ENCODE data around the gene MPZL1. TPM values are rescaled to one million over a fixed set of nuclear protein-coding genes. Genes with fewer than 3 reads are reported as not detected.

MPZL1 gene
- total and polyA plus RNA-seq, 2 of the 8 experiments (the other 6 are each of a cell fraction or from before 2014, with no cell fraction given): 37.8 to 120 TPM

- no peak for TF ChIP-seq EZH2 (IDR thresholded peaks at IDR 0.05; ENCODE audit: low read depth, low read length, severe bottlenecking)
Observed at GRCh38 chr1:167825419-167826079, 103.8 kb downstream of the MPZL1 start (continued).
